ENCODE results near the gene CSNK1A1. TPM values are rescaled to one million over a fixed set of nuclear protein-coding genes. Genes with fewer than 3 reads are reported as not detected.

CSNK1A1 gene
- polyA plus RNA-seq, 3 donors = 75.7 to 131 (median 103) TPM

DNA sequence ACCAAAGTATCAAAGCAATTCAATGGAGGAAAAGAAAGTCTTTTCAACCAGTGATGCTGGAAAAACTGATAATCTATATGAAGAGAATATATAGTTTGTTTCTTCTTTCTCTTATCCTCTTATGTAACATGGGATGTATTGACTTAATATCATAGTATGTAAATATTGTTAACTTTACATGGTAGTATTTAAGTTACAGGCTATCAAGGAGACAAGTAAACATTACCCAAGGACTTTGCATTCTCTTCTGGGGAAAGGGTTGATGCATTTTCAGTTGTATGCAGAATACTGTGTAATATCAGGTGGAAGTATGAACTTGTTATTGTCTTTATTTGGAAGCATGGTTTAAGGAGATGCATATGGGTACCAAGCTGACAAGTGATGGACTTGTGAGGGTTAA lies 20.9 kb upstream of the CSNK1A1 start:
- DNase-seq = no peak
- H3K4me1 ChIP-seq (ENCODE audit: control insufficient read depth in 1 of 2, insufficient read depth in 2 of 2, low read length in 2 of 2) = no peaks in the 10 kb centered on the region
- H3K9me3 ChIP-seq (replicated peaks in 1 of 2; ENCODE audit: control insufficient read depth in 1 of 2, insufficient read depth in 1 of 2, low read length in 2 of 2) = no peaks in the 10 kb centered on the region
- no peak overlapping the region for H3K9ac ChIP-seq (ENCODE audit: insufficient read depth, low read length, poor library complexity, severe bottlenecking)
- Mint-ChIP-seq H3K27ac (no peak overlapping the region), H3K36me3 (no peaks in the 10 kb centered on the region), H3K4me3 (no peak overlapping the region), H3K27me3 (ENCODE audit: low read depth in 3 of 3) (peaks cover 0 to 1% (median 0%) of the 10 kb centered on the region in 3 donors), H3K4me1 (no peaks in the 10 kb centered on the region), H3K9me3 (no peaks in the 10 kb centered on the region)
- no peak overlapping the region for H3K4me3 ChIP-seq (replicated peaks in 1 of 3; ENCODE audit: low read depth in 2 of 3, low read length in 3 of 3)
- no peaks in the 10 kb centered on the region for H4K20me1 ChIP-seq (ENCODE audit: insufficient read depth, low read length)
- intact Hi-C loops (cut with micrococcal nuclease) = no loop called here
- TF ChIP-seq, protein P1, sequence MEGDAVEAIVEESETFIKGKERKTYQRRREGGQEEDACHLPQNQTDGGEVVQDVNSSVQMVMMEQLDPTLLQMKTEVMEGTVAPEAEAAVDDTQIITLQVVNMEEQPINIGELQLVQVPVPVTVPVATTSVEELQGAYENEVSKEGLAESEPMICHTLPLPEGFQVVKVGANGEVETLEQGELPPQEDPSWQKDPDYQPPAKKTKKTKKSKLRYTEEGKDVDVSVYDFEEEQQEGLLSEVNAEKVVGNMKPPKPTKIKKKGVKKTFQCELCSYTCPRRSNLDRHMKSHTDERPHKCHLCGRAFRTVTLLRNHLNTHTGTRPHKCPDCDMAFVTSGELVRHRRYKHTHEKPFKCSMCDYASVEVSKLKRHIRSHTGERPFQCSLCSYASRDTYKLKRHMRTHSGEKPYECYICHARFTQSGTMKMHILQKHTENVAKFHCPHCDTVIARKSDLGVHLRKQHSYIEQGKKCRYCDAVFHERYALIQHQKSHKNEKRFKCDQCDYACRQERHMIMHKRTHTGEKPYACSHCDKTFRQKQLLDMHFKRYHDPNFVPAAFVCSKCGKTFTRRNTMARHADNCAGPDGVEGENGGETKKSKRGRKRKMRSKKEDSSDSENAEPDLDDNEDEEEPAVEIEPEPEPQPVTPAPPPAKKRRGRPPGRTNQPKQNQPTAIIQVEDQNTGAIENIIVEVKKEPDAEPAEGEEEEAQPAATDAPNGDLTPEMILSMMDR (IDR thresholded peaks at IDR 0.05) = no peak
- no peak overlapping the region for H3K4me2 ChIP-seq (replicated peaks; ENCODE audit: extremely low read depth, low read length, poor library complexity, severe bottlenecking)
- H3K36me3 ChIP-seq (replicated peaks in 1 of 2; ENCODE audit: control insufficient read depth in 1 of 2, insufficient read depth in 2 of 2, low read length in 2 of 2) = no peaks in the 10 kb centered on the region
- no peaks in the 10 kb centered on the region for H3K79me2 ChIP-seq (ENCODE audit: insufficient read depth, low read length)
- no peaks in the 10 kb centered on the region for H3K27me3 ChIP-seq (ENCODE audit: control insufficient read depth in 2 of 2, insufficient read depth in 2 of 2, low read length in 2 of 2)
- no peak overlapping the region for H2AFZ ChIP-seq (ENCODE audit: insufficient read depth, low read depth, low read length, poor library complexity, severe bottlenecking)
- no peak overlapping the region for H3K27ac ChIP-seq (ENCODE audit: low read depth in 1 of 2, low read length in 2 of 2)

DNA sequence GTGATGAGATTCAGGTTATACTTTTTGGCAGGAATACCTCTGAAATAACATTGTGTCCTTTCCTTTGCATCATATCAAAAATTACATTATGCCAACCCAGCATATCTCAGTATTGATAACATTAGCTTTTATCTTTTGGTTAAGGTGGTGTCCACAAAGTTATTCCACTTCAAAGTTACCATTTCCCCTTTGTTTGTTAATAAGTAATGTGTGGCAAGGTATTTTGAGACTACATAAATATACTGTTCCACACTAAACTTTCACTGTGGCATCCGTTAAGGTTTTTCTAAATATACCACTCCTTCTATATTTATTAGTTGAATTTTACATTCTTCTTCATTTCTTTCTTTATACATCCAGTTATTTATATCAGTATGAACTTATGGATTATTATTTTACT lies 16.0 kb upstream of the CSNK1A1 start:
- TF ChIP-seq, protein P1 (IDR thresholded peaks at IDR 0.05) = no peak
- no peaks in the 10 kb centered on the region for H4K20me1 ChIP-seq (ENCODE audit: insufficient read depth, low read length)
- Mint-ChIP-seq H3K27ac (no peak overlapping the region), H3K9me3 (no peaks in the 10 kb centered on the region), H3K27me3 (ENCODE audit: low read depth in 3 of 3) (peaks cover 0 to 3% (median 1%) of the 10 kb centered on the region in 3 donors), H3K4me1 (no peaks in the 10 kb centered on the region), H3K36me3 (no peaks in the 10 kb centered on the region), H3K4me3 (no peak overlapping the region)
- no peak overlapping the region for H3K27ac ChIP-seq (ENCODE audit: low read depth in 1 of 2, low read length in 2 of 2)
- no peaks in the 10 kb centered on the region for H3K9me3 ChIP-seq (replicated peaks in 1 of 2; ENCODE audit: control insufficient read depth in 1 of 2, insufficient read depth in 1 of 2, low read length in 2 of 2)
- no peak overlapping the region for H3K4me3 ChIP-seq (replicated peaks in 1 of 3; ENCODE audit: low read depth in 2 of 3, low read length in 3 of 3)
- no peak for DNase-seq
- no peaks in the 10 kb centered on the region for H3K27me3 ChIP-seq (ENCODE audit: control insufficient read depth in 2 of 2, insufficient read depth in 2 of 2, low read length in 2 of 2)
- no peak overlapping the region for H2AFZ ChIP-seq (ENCODE audit: insufficient read depth, low read depth, low read length, poor library complexity, severe bottlenecking)
- no peaks in the 10 kb centered on the region for H3K36me3 ChIP-seq (replicated peaks in 1 of 2; ENCODE audit: control insufficient read depth in 1 of 2, insufficient read depth in 2 of 2, low read length in 2 of 2)
- H3K79me2 ChIP-seq (ENCODE audit: insufficient read depth, low read length) = no peaks in the 10 kb centered on the region
- H3K9ac ChIP-seq (ENCODE audit: insufficient read depth, low read length, poor library complexity, severe bottlenecking) = no peak overlapping the region
- intact Hi-C loops (cut with micrococcal nuclease) = loop anchor here (5.0 kb wide), 2 partner anchors 185 to 200 kb away; no protein-coding TSS in a partner anchor
- H3K4me2 ChIP-seq (replicated peaks; ENCODE audit: extremely low read depth, low read length, poor library complexity, severe bottlenecking) = no peak overlapping the region
- H3K4me1 ChIP-seq (ENCODE audit: control insufficient read depth in 1 of 2, insufficient read depth in 2 of 2, low read length in 2 of 2) = no peaks in the 10 kb centered on the region
- WGBS (ENCODE audit: insufficient coverage) = no CpG with 5 or more reads among the region's 1 CpG
